Stimulated activated CD4-positive, alpha-beta T cell treated with anti-CD3 and anti-CD28 coated beads, Interleukin-4, amount 100 ng/mL, for 24 hours (primary cell): Measurements from ENCODE around the gene JAZF1.

Experiments
- DNase-seq: peaks from one replicate; pipeline ENCODE4 v3.0.0-alpha.2; 2020

JAZF1 gene

DNA sequence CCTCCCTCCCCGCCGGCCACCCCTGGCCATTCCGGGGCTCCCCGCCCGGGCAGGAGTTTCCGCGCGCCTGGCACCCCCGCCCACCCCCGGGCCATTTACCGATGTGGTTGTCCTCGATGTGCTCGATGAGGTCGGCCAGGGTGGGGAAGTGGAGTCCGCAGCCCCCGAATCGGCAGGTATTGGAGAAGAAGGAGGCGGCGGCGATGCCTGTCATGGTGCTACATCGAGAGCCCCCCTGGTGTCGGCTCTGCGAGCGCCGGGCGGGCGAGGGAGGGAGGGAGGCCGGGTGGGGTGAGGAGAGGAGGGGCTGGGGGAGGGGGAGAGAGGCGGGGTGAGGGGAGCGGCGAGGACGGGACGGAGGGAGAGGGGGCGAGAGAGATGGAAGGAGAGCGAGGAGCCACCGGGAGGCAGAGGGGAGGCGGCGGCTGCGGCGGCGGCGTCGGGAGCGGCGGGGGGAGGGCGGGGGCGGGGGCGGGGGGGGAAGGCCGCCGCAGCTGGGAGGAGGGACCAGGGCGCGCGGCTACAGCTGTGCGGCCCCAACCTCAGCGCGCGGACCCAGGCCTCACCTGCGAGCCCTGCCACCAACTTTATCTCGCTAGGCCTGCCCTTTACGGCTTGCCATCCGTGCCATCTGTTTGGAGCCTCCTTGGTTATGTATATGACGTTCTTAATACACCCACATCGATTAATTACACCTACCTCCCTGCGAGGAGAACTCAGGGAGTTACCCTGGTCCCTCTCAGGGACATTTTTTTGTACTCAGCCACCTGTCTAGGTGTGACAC, at the start of gene JAZF1:
Gene JAZF1 (minus strand): TSS at position 432 of the 784 bp plus-strand sequence.
- peak; percentile 54 for DNase-seq

GRCh38 chr7:28230261-28230660, 49.7 kb upstream of the JAZF1 start:
- DNase-seq, result no peak

DNA sequence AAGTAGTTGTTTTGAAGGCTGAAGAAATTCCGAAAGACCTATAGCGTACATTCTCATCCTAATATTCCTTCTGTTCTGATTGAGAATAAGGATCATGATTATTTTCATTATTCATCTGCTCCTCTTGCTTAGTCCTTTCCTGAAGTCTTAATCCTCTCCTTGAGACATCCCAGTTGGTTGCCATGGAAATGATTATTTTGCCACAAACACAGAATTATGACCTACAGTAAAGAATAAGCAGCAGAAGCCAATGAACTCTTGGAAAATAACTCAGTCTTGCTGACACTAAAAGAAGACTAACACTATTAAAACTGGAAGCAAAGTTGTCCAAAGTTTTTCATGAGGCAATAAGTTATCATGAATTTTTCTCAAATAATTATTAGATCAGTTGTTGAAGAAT, 47.8 kb upstream of the JAZF1 start:
- no peak for DNase-seq

- no peak for DNase-seq
These were observed 45.4 kb upstream of the JAZF1 start for GRCh38 chr7:28226003-28226402.

- DNase-seq, result no peak
These were observed 45.0 kb upstream of the JAZF1 start for GRCh38 chr7:28225576-28225975.

DNA sequence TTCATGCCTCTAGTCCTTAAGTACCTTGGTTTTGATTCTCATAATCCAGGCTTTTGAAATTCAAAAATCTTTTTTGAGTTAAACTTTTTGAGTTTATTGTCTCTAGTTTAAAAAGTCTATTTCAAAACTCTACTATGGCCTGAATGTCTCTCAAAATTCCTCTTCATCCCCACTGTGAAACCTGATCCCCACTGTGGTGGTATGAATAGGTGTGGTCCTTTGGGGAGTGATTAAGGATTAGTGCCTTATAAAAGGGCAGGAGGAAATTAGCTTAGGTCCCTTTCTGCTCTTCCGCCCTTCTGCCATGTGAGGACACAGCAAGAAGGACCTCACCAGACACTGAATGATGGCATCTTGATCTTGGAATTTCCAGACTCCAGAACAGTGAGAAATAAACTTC, 44.1 kb upstream of the JAZF1 start:
- DNase-seq, result no peak

GRCh38 chr7:28224172-28224571, 43.6 kb upstream of the JAZF1 start:
- DNase-seq, result no peak

DNA sequence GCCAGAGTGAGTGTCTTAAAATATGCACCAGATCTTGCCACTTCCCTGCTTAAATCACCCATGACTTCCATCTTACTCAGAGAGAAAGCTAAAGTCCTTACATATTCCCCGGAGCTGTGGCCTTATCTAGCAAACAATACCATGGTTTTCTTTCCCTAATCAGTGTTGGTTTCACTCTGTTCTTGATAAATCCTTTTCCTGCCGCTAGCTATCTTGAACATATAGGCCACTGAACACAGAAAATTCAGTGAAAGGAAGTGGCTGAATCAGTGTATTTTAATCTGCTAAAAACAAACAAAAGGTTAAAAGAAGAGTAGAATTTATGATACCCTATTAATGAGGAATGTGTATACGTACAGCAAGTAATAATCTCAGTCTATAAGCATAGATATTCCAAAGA, 42.0 kb upstream of the JAZF1 start:
- no peak for DNase-seq

- no peak for DNase-seq
These were observed 39.2 kb upstream of the JAZF1 start for GRCh38 chr7:28219793-28220192.

DNA sequence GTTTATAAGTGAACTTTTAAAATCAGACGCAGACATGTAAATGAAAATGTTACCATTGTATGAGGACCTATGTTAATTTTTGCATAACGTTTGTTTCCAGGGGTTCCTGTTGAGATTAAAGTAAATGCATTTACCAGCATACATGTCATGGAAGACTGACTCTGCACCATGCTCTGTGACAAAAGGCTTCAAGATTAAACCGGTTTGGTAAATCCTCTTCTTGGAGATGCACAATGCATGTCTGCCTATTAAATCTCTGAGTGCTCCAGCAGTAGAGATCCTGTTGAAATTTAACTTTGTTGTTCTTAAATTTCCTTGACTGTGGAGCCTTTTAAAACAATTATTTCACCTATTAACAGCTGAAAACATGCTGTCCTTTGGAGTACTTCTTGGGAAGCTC, 36.5 kb upstream of the JAZF1 start:
- DNase-seq, result no peak

DNA sequence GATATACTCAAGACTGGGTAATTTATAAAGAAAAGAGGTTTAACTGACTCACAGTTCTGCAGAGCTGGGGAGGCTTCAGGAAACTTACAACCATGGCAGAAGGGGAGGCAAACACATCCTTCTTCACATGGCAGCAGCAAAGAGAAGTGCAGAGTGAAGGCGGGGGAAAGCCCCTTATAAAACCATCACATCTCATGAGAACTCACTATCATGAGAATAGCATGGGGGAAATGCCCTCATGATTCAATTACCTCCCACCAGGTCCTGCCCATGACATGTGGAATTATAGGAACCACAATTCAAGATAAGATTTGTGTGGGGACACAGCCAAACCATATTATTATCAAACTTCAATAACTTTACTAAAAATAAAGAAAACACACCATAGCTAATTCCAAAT, 30.4 kb upstream of the JAZF1 start:
- DNase-seq, result peak; percentile 62

DNA sequence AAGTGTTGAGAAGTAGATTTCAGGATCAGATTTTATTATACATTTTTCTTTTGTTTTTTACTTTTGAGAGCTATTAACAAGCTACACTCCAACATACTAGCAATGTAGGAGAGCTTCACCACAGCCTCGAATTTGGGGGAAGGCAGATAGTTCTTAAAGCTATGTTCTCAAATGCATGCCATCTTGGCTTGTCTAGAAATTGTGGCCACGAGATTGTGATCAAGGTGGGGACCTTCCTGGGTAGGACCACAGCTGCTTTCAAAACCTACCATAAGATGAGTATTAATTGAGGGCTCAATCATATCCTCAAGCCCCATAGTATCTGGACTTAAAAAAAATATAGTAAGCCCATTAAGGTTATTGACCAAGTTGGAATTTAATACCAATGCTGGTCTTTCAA, 27.9 kb upstream of the JAZF1 start:
- DNase-seq, result no peak

GRCh38 chr7:28207486-28208158, 27.0 kb upstream of the JAZF1 start:
- DNase-seq, result peak; percentile 34

- no peak for DNase-seq
These were observed 24.9 kb upstream of the JAZF1 start for GRCh38 chr7:28205506-28205905.

DNA sequence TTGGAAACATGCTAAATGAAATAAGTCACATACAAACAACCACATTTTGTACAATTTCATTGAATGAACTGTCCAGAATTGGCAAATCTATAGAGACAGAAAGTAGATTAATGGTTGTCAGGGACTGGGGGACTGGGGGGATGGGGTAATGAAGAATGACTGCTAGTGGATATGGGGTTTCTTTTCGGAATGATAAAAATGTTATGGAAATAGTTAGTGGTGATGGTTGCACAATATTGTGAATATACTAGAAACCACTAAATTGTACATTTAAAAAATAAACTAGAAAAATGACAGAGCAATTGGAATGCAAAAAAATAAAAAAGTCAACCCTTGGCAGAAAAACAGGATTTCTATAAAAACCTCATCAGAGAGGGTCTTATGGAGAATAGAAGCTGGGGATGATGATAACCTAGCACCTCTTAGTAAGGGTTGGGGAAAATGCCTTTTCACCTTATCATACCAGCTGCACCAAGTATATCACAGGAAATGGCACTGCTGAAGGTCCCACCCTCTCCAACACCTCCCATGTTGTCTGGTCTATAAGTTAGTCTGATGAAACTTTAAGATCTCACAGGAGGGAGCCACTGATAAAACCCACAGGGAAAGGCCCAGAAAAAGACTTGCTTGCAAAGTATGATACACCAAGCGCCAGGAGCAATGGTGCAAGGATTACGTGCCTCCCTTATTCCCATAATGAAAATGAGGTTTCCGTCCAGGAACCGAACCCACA, 23.1 kb upstream of the JAZF1 start:
- DNase-seq, result no peak

DNA sequence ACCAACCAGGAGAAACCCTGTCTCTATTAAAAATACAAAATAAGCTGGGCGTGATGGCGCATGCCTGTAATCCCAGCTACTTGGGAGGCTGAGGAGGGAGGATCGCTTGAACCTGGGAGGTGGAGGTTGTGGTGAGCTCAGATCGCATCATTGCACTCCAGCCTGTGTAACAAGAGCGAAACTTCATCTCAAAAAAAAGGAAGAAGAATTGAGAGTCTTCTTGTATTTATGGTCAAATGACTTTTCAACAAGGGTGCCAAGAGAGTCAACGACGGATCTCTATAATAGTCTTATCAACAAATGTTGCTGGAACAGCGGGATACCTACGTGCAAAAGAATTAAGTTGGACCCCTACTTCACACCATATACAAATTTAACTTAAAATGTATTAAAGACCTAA, 21.6 kb upstream of the JAZF1 start:
- DNase-seq, result no peak

- no peak for DNase-seq
These were observed 20.5 kb upstream of the JAZF1 start for GRCh38 chr7:28201131-28201530.

DNA sequence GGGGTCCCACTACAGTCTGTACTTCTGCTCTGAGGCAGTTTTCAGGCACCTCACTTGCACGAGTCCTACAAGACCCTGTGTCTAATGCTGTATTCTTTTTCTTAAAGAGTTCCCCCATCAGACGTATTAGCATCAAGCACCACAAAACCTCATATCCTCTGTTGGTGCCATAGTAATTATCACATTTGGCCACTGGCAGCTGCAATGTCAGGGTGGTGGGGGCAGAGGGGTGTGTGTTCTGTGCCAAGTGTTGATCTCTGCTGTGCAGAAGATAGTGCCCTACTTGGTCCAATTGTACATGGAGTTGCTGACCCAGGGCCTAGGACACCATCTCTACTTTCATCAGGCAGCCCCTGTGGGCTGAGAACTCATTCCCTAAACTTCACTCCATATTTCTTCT, 20.0 kb upstream of the JAZF1 start:
- no peak for DNase-seq

- no peak for DNase-seq
These were observed 18.5 kb upstream of the JAZF1 start for GRCh38 chr7:28199021-28199510.

DNA sequence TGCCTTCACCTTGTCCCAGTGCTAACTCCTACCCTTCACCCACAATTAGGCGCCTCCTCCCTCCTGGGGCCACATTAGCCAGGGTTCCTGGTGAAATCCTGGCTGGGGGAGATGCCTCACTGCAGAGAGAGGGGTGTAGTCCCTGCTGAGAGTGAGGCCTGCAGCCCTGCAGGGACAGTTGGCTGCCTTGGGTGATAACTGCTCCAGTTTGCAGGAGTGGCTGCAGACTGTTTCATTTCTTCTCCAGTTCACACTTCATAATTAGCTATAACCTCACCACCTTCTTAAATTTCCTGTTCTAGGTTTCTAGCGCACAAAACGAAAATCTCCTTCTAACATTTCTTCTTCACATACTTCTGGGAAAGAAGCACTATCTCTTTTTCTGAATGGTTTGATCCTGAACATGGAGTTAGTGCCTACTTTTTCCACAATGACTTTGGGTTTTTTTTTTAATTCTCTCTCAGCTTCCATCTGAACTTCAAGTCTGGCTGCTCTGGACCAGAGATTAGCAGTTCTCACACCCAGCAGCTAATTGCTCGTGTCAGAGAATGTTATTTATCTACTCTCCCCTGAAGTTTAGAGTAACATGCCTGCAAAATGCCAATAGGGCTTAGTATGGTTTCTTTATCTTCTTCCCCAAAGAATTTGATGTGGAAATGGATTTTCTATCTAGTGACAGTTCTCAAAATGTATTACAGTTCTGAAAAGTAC, 15.5 kb upstream of the JAZF1 start:
- DNase-seq, result no peak

DNA sequence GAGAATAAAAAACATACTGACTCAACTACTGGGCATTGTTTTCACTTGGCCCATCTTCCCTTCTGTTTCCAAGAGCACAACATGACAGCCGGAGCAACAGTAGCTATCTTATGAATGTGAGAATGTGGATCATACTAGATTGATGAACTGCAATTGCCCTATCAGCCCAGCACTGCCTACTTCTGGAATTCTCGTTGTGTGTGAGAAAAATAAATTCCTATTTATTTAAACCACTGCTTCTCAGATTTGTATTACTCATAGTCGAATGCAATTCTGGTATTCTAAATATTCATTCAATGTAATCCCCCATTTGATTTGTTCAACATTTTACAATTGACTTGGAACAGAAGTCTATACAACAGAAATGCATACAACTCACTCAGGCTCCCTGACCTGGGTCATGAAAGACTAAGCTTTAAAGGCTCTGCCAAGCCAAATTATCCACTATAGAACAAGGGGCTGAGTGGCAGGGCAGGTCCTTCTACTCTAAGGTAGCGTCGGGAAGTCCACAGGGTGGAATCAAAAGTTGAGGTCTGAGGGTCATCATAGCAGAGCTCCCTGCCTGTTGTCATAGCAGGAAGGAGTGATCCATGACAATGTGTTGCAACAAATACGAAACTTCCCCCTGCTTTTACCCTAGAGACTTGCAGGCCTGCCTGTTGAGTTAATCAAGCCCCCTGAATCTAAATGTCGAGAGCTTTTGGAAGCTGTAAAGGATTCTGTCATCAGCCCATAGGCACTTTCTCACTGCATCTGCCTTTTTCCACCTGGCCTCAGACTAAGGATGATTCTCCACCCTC, 12.4 kb upstream of the JAZF1 start:
- DNase-seq, result no peak

GRCh38 chr7:28191751-28192150, 11.2 kb upstream of the JAZF1 start:
- no peak for DNase-seq
